ENCODE results near the gene TRMT61A. TPM values are rescaled to one million over a fixed set of nuclear protein-coding genes. Genes with fewer than 3 reads are reported as not detected.

The TRMT61A gene
- total RNA-seq, 1 donor from 2014 or later = 10.8 TPM

DNA sequence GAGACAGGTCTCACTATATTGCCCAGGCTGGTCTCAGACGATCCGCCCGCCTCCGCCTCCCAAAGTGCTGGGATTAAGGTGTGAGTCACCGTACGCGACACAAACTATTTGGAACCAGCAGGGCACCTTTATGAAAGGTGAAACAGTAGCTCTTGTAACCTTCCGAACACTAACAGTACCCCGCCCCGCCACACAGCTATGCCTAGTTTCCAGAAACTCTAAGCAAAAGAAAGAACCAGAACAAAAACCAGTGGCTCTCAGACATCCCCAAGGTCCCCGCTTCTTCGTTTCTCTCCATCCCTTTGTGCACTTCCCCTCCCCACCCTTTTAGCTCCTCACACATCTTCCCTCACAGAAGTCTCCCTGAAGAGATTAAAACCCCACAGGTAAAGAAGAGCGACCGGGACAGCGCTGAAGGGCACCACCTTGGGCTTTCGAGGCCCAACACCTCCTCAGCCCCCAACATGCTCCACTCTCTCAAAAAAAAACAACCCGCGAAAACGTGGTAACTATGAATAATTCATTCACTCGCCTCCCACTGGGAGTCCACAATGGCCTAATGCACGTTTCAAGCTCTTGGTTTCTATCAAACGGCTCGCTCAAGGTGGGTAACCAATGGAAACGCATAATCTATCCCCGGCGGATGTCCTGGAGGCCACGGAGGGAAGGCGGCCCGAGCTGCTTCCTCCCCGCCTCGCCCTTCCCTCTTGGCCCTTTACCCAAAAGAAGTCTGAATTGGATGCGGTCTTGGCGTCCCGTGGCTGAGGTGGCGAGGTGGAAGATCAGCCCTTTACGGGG, 32.6 kb downstream of the TRMT61A start:
- no peak for DNase-seq (ENCODE audit: extremely low spot score, unreplicated experiment)
- no peaks in the 10 kb centered on the region for H3K27me3 Mint-ChIP-seq
- H3K9me3 Mint-ChIP-seq = no peaks in the 10 kb centered on the region
- peaks cover 4% of the 10 kb centered on the region for H3K36me3 Mint-ChIP-seq
- peak overlapping the region; percentile 97 for H3K27ac Mint-ChIP-seq
- H3K4me1 Mint-ChIP-seq (ENCODE audit: unreplicated experiment) = peaks cover 29% of the 10 kb centered on the region
- H3K4me3 Mint-ChIP-seq = peak overlapping the region; percentile 98
- TF ChIP-seq, protein P1, sequence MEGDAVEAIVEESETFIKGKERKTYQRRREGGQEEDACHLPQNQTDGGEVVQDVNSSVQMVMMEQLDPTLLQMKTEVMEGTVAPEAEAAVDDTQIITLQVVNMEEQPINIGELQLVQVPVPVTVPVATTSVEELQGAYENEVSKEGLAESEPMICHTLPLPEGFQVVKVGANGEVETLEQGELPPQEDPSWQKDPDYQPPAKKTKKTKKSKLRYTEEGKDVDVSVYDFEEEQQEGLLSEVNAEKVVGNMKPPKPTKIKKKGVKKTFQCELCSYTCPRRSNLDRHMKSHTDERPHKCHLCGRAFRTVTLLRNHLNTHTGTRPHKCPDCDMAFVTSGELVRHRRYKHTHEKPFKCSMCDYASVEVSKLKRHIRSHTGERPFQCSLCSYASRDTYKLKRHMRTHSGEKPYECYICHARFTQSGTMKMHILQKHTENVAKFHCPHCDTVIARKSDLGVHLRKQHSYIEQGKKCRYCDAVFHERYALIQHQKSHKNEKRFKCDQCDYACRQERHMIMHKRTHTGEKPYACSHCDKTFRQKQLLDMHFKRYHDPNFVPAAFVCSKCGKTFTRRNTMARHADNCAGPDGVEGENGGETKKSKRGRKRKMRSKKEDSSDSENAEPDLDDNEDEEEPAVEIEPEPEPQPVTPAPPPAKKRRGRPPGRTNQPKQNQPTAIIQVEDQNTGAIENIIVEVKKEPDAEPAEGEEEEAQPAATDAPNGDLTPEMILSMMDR (conservative IDR thresholded peaks at IDR 0.05) = peak; percentile 19

DNA sequence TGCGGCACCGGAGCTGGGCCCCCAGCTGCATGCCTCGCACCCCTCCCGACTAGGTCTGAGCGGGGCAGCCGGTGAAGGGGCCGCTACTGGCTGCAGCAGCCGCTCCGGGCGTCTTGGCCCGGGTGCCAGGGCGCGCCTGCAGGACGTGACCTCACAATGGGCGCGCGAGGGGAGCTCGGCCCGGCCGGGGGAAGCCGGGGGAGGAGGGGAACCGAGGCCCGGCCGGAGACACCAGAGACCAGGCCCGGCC, 33.1 kb downstream of the TRMT61A start:
- H3K36me3 Mint-ChIP-seq = peaks cover 4% of the 10 kb centered on the region
- H3K4me3 Mint-ChIP-seq = peak overlapping the region; percentile 98
- peak overlapping the region; percentile 97 for H3K27ac Mint-ChIP-seq
- peaks cover 29% of the 10 kb centered on the region for H3K4me1 Mint-ChIP-seq (ENCODE audit: unreplicated experiment)
- no peaks in the 10 kb centered on the region for H3K27me3 Mint-ChIP-seq
- DNase-seq (ENCODE audit: extremely low spot score, unreplicated experiment) = no peak
- TF ChIP-seq, protein P1 (conservative IDR thresholded peaks at IDR 0.05) = no peak
- H3K9me3 Mint-ChIP-seq = no peaks in the 10 kb centered on the region

DNA sequence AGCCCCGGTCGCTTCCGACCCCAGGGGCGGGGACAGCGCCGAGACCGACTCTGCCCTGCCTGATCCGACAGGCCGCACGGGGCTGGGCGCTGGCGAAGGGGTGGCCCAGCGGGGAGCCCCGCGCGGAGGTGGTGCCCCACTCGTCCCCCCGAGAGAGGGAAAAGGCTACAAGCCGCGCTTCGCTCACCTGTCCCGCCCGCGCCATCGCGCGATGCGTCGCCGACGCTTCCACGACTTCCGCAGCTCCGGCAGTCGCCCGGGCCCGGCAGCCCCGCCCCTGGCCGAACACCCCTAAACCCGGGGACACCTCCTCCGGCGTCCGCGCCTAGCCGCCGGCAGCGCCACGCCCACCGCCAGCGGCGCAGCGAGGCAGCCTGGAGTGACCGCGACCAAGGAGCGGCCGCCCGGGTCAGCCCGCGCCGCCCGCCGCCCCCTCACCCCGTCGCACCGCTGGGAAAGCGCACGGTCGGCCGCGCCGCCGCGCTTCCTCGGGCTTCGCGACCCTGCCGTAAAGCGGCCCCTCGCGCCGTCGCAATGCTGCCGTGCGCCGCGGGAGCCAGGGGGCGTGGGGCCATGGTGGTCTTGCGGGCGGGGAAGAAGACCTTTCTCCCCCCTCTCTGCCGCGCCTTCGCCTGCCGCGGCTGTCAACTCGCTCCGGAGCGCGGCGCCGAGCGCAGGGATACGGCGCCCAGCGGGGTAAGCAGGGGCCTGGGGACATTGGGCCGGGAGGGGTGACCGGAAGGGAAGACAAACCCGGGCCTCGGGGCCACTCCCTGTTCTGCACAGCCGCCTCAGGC, 33.6 kb downstream of the TRMT61A start, which contains the start of the genes BAG5 and COA8:
TSS of gene BAG5 (minus strand) at position 229 of the 797 bp plus-strand sequence. CDS start 1,493 bp downstream, outside the sequence.
TSS of gene COA8 (plus strand) at position 532 of the 797 bp plus-strand sequence. CDS start at position 574, 42 bp downstream.
- H3K27me3 Mint-ChIP-seq = no peaks in the 10 kb centered on the region
- H3K4me1 Mint-ChIP-seq (ENCODE audit: unreplicated experiment) = peaks cover 29% of the 10 kb centered on the region
- H3K9me3 Mint-ChIP-seq = no peaks in the 10 kb centered on the region
- TF ChIP-seq, protein P1 (conservative IDR thresholded peaks at IDR 0.05) = no peak
- peak within 1 kb of the TSS; percentile 97 for H3K27ac Mint-ChIP-seq
- DNase-seq (ENCODE audit: extremely low spot score, unreplicated experiment) = peak; percentile 92
- peak within 1 kb of the TSS; percentile 98 for H3K4me3 Mint-ChIP-seq
- peaks cover 4% of the 10 kb centered on the region for H3K36me3 Mint-ChIP-seq

GRCh38 chr14:103563226-103563620, 34.2 kb downstream of the TRMT61A start:
- Mint-ChIP-seq H3K4me1 (ENCODE audit: unreplicated experiment) (peaks cover 29% of the 10 kb centered on the region), H3K9me3 (no peaks in the 10 kb centered on the region), H3K36me3 (peaks cover 4% of the 10 kb centered on the region), H3K4me3 (peak overlapping the region; percentile 95), H3K27me3 (no peaks in the 10 kb centered on the region), H3K27ac (peak overlapping the region; percentile 90)
- TF ChIP-seq, protein P1 (conservative IDR thresholded peaks at IDR 0.05) = no peak
- DNase-seq (ENCODE audit: extremely low spot score, unreplicated experiment) = no peak

DNA sequence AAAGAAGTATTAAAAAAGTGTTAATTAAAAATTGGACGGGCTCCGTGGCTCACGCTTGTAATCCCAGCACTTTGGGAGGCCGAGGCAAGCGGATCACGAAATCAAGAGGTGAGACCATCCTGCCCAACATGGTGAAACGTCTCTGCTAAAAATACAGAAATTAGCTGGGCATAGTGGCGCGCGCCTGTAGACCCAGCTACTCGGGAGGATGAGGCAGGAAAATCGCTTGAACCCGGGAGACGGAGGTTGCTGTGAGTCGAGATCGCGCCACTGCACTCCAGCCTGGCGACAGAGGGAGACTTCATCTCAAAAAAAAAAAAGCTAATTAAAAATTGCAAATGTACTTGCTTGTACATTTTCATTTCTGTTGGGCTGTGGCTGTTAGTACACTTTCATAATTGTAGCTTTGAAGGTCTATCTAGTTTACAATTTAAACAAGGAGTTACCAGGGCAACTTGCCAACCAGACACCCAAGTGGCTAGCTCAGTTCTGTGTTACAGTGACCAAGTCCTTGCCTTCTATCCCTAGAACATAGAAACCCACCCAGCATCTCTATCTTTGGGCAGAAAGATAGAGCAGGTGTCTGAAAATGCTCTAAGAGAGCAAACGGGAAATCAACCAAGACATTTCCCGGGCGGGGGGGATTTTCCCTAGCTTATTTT, 35.0 kb downstream of the TRMT61A start:
- Mint-ChIP-seq H3K9me3 (no peaks in the 10 kb centered on the region), H3K36me3 (peaks cover 4% of the 10 kb centered on the region), H3K4me3 (peak overlapping the region; percentile 95), H3K4me1 (ENCODE audit: unreplicated experiment) (peaks cover 30% of the 10 kb centered on the region), H3K27ac (peak overlapping the region; percentile 90), H3K27me3 (no peaks in the 10 kb centered on the region)
- TF ChIP-seq, protein P1 (conservative IDR thresholded peaks at IDR 0.05) = no peak
- no peak for DNase-seq (ENCODE audit: extremely low spot score, unreplicated experiment)
